ENCODE measurements around the gene TLE6.

GRCh38 chr19:2973229-2973628 lies 4.1 kb upstream of the TLE6 start:
- TF ChIP-seq LEF1 (IDR thresholded peaks at IDR 0.05; ENCODE audit: borderline replicate concordance), result no peak
- TF ChIP-seq SUZ12 (IDR thresholded peaks at IDR 0.05), result no peak
- no peak for TF ChIP-seq TARDBP (IDR thresholded peaks at IDR 0.05)
- TF ChIP-seq SP1 (IDR thresholded peaks at IDR 0.05), result no peak
- TF ChIP-seq FOXK2 (IDR thresholded peaks at IDR 0.05), result no peak
- no peak for TF ChIP-seq BHLHE40 (IDR thresholded peaks at IDR 0.05; ENCODE audit: borderline replicate concordance)
- no peak for TF ChIP-seq L3MBTL2 (conservative IDR thresholded peaks at IDR 0.05)
- no peak for TF ChIP-seq FOXM1 (IDR thresholded peaks at IDR 0.05; ENCODE audit: borderline replicate concordance)
- no peak for TF ChIP-seq ARNT (IDR thresholded peaks at IDR 0.05)
- TF ChIP-seq NFRKB (IDR thresholded peaks at IDR 0.05), result no peak
